ENCODE data around the gene COP1.

Gene COP1

DNA sequence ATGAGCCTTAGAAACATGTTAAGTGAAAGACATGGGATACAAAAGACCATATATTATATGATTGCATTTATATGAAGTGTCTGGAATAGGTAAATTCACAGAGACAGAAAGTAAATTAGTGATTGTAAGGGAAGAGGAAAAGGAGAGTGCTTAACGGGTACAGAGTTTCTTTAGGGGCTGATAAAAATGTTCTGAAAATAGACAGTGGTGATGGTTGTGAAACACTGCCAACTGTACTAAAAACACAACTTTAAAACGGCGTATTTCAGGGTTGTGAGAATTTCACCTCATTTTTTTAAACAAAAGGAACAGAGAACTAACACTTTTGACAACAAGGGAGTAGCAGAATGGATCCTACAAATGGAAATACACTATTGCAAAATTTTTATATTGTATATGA lies 13.4 kb downstream of the COP1 start:
- Histone ChIP-seq H3K79me1 (ENCODE audit: low read depth, low read length) (no peaks in the 10 kb centered on the region), H3K14ac (ENCODE audit: low read length) (no peak overlapping the region), H2BK5ac (ENCODE audit: low read length) (no peak overlapping the region), H4K8ac (ENCODE audit: low read depth, low read length) (no peak overlapping the region), H2BK15ac (ENCODE audit: low read length) (no peak overlapping the region), H3K36me3 (replicated peaks in 1 of 2; ENCODE audit: control insufficient read depth in 2 of 2, insufficient read depth in 2 of 2, low read length in 2 of 2) (no peaks in the 10 kb centered on the region), H3K9me3 (replicated peaks in 1 of 2; ENCODE audit: control insufficient read depth in 2 of 2, insufficient read depth in 1 of 2, low read depth in 1 of 2, low read length in 2 of 2) (peaks cover 0 to 18% of the 10 kb centered on the region in 2 donors), H2AK5ac (ENCODE audit: low read depth, low read length) (no peak overlapping the region), H3K27me3 (ENCODE audit: control insufficient read depth in 3 of 3, insufficient read depth in 3 of 3, low read depth in 1 of 3, low read length in 3 of 3) (no peaks in the 10 kb centered on the region), H3K18ac (ENCODE audit: low read length) (no peak overlapping the region), H2BK12ac (ENCODE audit: low read length) (no peak overlapping the region), H4K91ac (ENCODE audit: low read depth, low read length, poor library complexity) (no peak overlapping the region), H3K23ac (ENCODE audit: low read depth, low read length, poor library complexity) (no peak overlapping the region), H2BK120ac (ENCODE audit: low read depth, low read length) (no peak overlapping the region), H3K27ac (replicated peaks; ENCODE audit: low read length) (no peak overlapping the region), H3K4ac (ENCODE audit: low read length) (no peak overlapping the region), H3K4me2 (ENCODE audit: insufficient read depth, low read length, poor library complexity, severe bottlenecking) (no peak overlapping the region), H2AFZ (ENCODE audit: low read length) (no peak overlapping the region), H3K4me1 (ENCODE audit: control insufficient read depth in 2 of 2, insufficient read depth in 1 of 2, low read depth in 1 of 2, low read length in 2 of 2) (peaks cover 0 to under 1% of the 10 kb centered on the region in 2 donors), H3K4me3 (ENCODE audit: low read length in 2 of 2) (no peak overlapping the region), H3K9ac (ENCODE audit: low read depth, low read length, poor library complexity) (no peak overlapping the region)
- WGBS, 2 donors (ENCODE audit: extremely low coverage in 2 of 2, insufficient read length in 2 of 2, insufficient replicate concordance in 1 of 2) = 100% methylated on average over 1 of the region's 3 CpGs; no CpG with 5 or more reads in 1 of the 2 donors
- no peak for DNase-seq (ENCODE audit: low spot score)

DNA sequence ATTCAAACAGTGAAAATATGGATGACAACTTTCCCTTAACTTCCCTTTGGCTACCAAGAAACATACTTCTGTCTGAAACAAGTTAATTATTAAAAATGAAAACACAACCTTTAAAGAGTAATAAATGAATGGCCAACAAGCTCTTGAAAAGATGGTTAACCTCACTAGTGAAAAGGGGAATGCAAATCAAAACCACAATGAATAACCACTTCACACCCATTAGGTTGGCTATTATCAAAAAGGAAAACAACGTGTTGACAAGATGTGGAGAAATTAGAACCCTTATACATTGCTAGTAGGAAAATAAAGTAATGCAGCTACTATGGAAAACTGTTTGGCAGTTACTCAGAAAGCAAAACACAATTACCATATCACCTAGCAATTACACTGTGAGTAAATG lies 14.1 kb downstream of the COP1 start:
- Histone ChIP-seq H3K4ac (ENCODE audit: low read length) (no peak overlapping the region), H2BK15ac (ENCODE audit: low read length) (no peak overlapping the region), H4K91ac (ENCODE audit: low read depth, low read length, poor library complexity) (no peak overlapping the region), H2AFZ (ENCODE audit: low read length) (no peak overlapping the region), H3K23ac (ENCODE audit: low read depth, low read length, poor library complexity) (no peak overlapping the region), H3K4me3 (ENCODE audit: low read length in 2 of 2) (no peak overlapping the region), H3K18ac (ENCODE audit: low read length) (no peak overlapping the region), H2BK5ac (ENCODE audit: low read length) (no peak overlapping the region), H2AK5ac (ENCODE audit: low read depth, low read length) (no peak overlapping the region), H3K9me3 (replicated peaks in 1 of 2; ENCODE audit: control insufficient read depth in 2 of 2, insufficient read depth in 1 of 2, low read depth in 1 of 2, low read length in 2 of 2) (peaks cover 0 to 12% of the 10 kb centered on the region in 2 donors), H2BK120ac (ENCODE audit: low read depth, low read length) (no peak overlapping the region), H2BK12ac (ENCODE audit: low read length) (no peak overlapping the region), H3K27me3 (ENCODE audit: control insufficient read depth in 3 of 3, insufficient read depth in 3 of 3, low read depth in 1 of 3, low read length in 3 of 3) (no peaks in the 10 kb centered on the region), H3K9ac (ENCODE audit: low read depth, low read length, poor library complexity) (no peak overlapping the region), H3K79me1 (ENCODE audit: low read depth, low read length) (no peaks in the 10 kb centered on the region), H3K27ac (replicated peaks; ENCODE audit: low read length) (no peak overlapping the region), H3K4me2 (ENCODE audit: insufficient read depth, low read length, poor library complexity, severe bottlenecking) (no peak overlapping the region), H4K8ac (ENCODE audit: low read depth, low read length) (no peak overlapping the region), H3K14ac (ENCODE audit: low read length) (no peak overlapping the region), H3K36me3 (replicated peaks in 1 of 2; ENCODE audit: control insufficient read depth in 2 of 2, insufficient read depth in 2 of 2, low read length in 2 of 2) (no peaks in the 10 kb centered on the region), H3K4me1 (ENCODE audit: control insufficient read depth in 2 of 2, insufficient read depth in 1 of 2, low read depth in 1 of 2, low read length in 2 of 2) (peaks cover 0 to 2% of the 10 kb centered on the region in 2 donors)
- DNase-seq (ENCODE audit: low spot score) = no peak
- WGBS, 2 donors (ENCODE audit: extremely low coverage in 2 of 2, insufficient read length in 2 of 2, insufficient replicate concordance in 1 of 2) = no CpG with 5 or more reads among the region's 1 CpG

DNA sequence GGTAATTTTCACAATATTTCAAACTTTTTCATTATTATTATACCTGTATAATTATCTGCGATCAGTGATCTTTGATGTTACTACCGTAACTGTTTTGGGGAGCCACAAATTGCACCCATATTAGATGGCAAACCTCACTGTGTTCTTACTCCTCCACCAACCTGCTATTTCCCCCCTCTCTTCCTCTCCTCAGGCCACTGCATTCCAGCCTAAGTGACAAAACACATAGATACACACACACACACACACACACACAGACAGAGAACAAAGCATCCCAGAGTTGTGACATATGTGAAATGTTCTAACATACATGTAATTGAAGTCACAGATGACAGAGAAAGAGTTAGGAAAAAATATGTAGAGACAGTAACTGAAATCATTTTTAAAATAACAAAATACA lies 18.5 kb downstream of the COP1 start:
- H3K79me1 ChIP-seq (ENCODE audit: low read depth, low read length) = no peaks in the 10 kb centered on the region
- H3K4ac ChIP-seq (ENCODE audit: low read length) = no peak overlapping the region
- H2AFZ ChIP-seq (ENCODE audit: low read length) = no peak overlapping the region
- DNase-seq (ENCODE audit: low spot score) = no peak
- peak overlapping the region; percentile 75 for H3K27ac ChIP-seq (replicated peaks; ENCODE audit: low read length)
- H3K4me2 ChIP-seq (ENCODE audit: insufficient read depth, low read length, poor library complexity, severe bottlenecking) = no peak overlapping the region
- no peak overlapping the region for H3K14ac ChIP-seq (ENCODE audit: low read length)
- H3K23ac ChIP-seq (ENCODE audit: low read depth, low read length, poor library complexity) = no peak overlapping the region
- no peak overlapping the region for H4K91ac ChIP-seq (ENCODE audit: low read depth, low read length, poor library complexity)
- no peak overlapping the region for H4K8ac ChIP-seq (ENCODE audit: low read depth, low read length)
- peaks cover 0 to 7% of the 10 kb centered on the region in 2 donors for H3K36me3 ChIP-seq (replicated peaks in 1 of 2; ENCODE audit: control insufficient read depth in 2 of 2, insufficient read depth in 2 of 2, low read length in 2 of 2)
- no peak overlapping the region for H3K18ac ChIP-seq (ENCODE audit: low read length)
- WGBS, 2 donors (ENCODE audit: extremely low coverage in 2 of 2, insufficient read length in 2 of 2, insufficient replicate concordance in 1 of 2) = no CpG with 5 or more reads among the region's 2 CpGs
- no peak overlapping the region for H2BK120ac ChIP-seq (ENCODE audit: low read depth, low read length)
- no peak overlapping the region for H2AK5ac ChIP-seq (ENCODE audit: low read depth, low read length)
- H3K27me3 ChIP-seq (ENCODE audit: control insufficient read depth in 3 of 3, insufficient read depth in 3 of 3, low read depth in 1 of 3, low read length in 3 of 3) = no peaks in the 10 kb centered on the region
- H3K9ac ChIP-seq (ENCODE audit: low read depth, low read length, poor library complexity) = no peak overlapping the region
- H3K9me3 ChIP-seq (replicated peaks in 1 of 2; ENCODE audit: control insufficient read depth in 2 of 2, insufficient read depth in 1 of 2, low read depth in 1 of 2, low read length in 2 of 2) = peaks cover 0 to 9% of the 10 kb centered on the region in 2 donors
- H3K4me3 ChIP-seq (ENCODE audit: low read length in 2 of 2) = no peak overlapping the region
- H2BK5ac ChIP-seq (ENCODE audit: low read length) = no peak overlapping the region
- no peak overlapping the region for H2BK15ac ChIP-seq (ENCODE audit: low read length)
- no peak overlapping the region for H2BK12ac ChIP-seq (ENCODE audit: low read length)
- H3K4me1 ChIP-seq (ENCODE audit: control insufficient read depth in 2 of 2, insufficient read depth in 1 of 2, low read depth in 1 of 2, low read length in 2 of 2) = peaks cover 0 to 6% of the 10 kb centered on the region in 2 donors

GRCh38 chr1:176187001-176187400 lies 20.1 kb downstream of the COP1 start:
- Histone ChIP-seq H4K8ac (ENCODE audit: low read depth, low read length) (no peak overlapping the region), H3K4me1 (ENCODE audit: control insufficient read depth in 2 of 2, insufficient read depth in 1 of 2, low read depth in 1 of 2, low read length in 2 of 2) (peaks cover 0 to 6% of the 10 kb centered on the region in 2 donors), H3K36me3 (replicated peaks in 1 of 2; ENCODE audit: control insufficient read depth in 2 of 2, insufficient read depth in 2 of 2, low read length in 2 of 2) (peaks cover 0 to 23% of the 10 kb centered on the region in 2 donors), H3K18ac (ENCODE audit: low read length) (no peak overlapping the region), H2AFZ (ENCODE audit: low read length) (no peak overlapping the region), H3K9ac (ENCODE audit: low read depth, low read length, poor library complexity) (no peak overlapping the region), H2AK5ac (ENCODE audit: low read depth, low read length) (no peak overlapping the region), H4K91ac (ENCODE audit: low read depth, low read length, poor library complexity) (no peak overlapping the region), H2BK5ac (ENCODE audit: low read length) (no peak overlapping the region), H2BK120ac (ENCODE audit: low read depth, low read length) (no peak overlapping the region), H3K27me3 (ENCODE audit: control insufficient read depth in 3 of 3, insufficient read depth in 3 of 3, low read depth in 1 of 3, low read length in 3 of 3) (no peaks in the 10 kb centered on the region), H3K23ac (ENCODE audit: low read depth, low read length, poor library complexity) (no peak overlapping the region), H3K4ac (ENCODE audit: low read length) (no peak overlapping the region), H3K79me1 (ENCODE audit: low read depth, low read length) (no peaks in the 10 kb centered on the region), H3K27ac (replicated peaks; ENCODE audit: low read length) (no peak overlapping the region), H3K14ac (ENCODE audit: low read length) (no peak overlapping the region), H3K4me3 (ENCODE audit: low read length in 2 of 2) (no peak overlapping the region), H3K4me2 (ENCODE audit: insufficient read depth, low read length, poor library complexity, severe bottlenecking) (no peak overlapping the region), H3K9me3 (replicated peaks in 1 of 2; ENCODE audit: control insufficient read depth in 2 of 2, insufficient read depth in 1 of 2, low read depth in 1 of 2, low read length in 2 of 2) (peaks cover 0 to 9% of the 10 kb centered on the region in 2 donors), H2BK15ac (ENCODE audit: low read length) (no peak overlapping the region), H2BK12ac (ENCODE audit: low read length) (no peak overlapping the region)
- DNase-seq (ENCODE audit: low spot score) = no peak
- no CpG with 5 or more reads among the region's 3 CpGs for WGBS, 2 donors (ENCODE audit: extremely low coverage in 2 of 2, insufficient read length in 2 of 2, insufficient replicate concordance in 1 of 2)

Data from neuronal stem cell (in vitro differentiated cells).